HL-60 (cell line): ENCODE results near the gene CLEC2L.

Experiments
- CTCF ChIP-seq: IDR thresholded peaks from one replicate; pipeline ENCODE4 v1.5.1; 2011; ENCODE audit warnings: low read length, control low read depth, inconsistent platforms; ENCODE audit not compliant: insufficient read depth
- GABPA ChIP-seq: IDR thresholded peaks from 2 replicates; pipeline ENCODE4 v1.6.1; 2012; ENCODE audit warnings: low read depth
- SPI1 ChIP-seq: IDR thresholded peaks from 2 replicates; pipeline ENCODE4 v1.6.1; 2012; ENCODE audit warnings: low read depth, mild to moderate bottlenecking, borderline replicate concordance
- TF ChIP-seq, protein P1 (sequence below): IDR thresholded peaks from 2 replicates; pipeline ENCODE4 v1.6.1; 2012; ENCODE audit warnings: low read depth; ENCODE audit not compliant: insufficient replicate concordance

GRCh38 chr7:139563856-139564255, 40.4 kb downstream of the CLEC2L start:
- no peak for TF ChIP-seq CTCF
- TF ChIP-seq GABPA = no peak
- TF ChIP-seq, protein P1, sequence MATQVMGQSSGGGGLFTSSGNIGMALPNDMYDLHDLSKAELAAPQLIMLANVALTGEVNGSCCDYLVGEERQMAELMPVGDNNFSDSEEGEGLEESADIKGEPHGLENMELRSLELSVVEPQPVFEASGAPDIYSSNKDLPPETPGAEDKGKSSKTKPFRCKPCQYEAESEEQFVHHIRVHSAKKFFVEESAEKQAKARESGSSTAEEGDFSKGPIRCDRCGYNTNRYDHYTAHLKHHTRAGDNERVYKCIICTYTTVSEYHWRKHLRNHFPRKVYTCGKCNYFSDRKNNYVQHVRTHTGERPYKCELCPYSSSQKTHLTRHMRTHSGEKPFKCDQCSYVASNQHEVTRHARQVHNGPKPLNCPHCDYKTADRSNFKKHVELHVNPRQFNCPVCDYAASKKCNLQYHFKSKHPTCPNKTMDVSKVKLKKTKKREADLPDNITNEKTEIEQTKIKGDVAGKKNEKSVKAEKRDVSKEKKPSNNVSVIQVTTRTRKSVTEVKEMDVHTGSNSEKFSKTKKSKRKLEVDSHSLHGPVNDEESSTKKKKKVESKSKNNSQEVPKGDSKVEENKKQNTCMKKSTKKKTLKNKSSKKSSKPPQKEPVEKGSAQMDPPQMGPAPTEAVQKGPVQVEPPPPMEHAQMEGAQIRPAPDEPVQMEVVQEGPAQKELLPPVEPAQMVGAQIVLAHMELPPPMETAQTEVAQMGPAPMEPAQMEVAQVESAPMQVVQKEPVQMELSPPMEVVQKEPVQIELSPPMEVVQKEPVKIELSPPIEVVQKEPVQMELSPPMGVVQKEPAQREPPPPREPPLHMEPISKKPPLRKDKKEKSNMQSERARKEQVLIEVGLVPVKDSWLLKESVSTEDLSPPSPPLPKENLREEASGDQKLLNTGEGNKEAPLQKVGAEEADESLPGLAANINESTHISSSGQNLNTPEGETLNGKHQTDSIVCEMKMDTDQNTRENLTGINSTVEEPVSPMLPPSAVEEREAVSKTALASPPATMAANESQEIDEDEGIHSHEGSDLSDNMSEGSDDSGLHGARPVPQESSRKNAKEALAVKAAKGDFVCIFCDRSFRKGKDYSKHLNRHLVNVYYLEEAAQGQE = no peak
- TF ChIP-seq SPI1 = no peak
